Activated T-cell treated with anti-CD3 and anti-CD28 coated beads, Interleukin-2, amount 50 U/mL, for 4 hours (primary cell): ENCODE measurements around the gene G6PC1. TPM values are rescaled to one million over a fixed set of nuclear protein-coding genes. Genes with fewer than 3 reads are reported as not detected.
"Not testable (repeated sequence)": the region's sequence is repeated elsewhere in the genome, so short reads cannot be mapped to it uniquely, and the experiment has no call there.

ENCODE experiments used
- ATAC-seq, 2 donors: fragments of 200-7000 bp; cut with Tn5 transposase; one replicate each; pipeline ENCODE4 v1.10.0; 2021
- DNase-seq: peaks from one replicate; pipeline ENCODE4 v3.0.0-alpha.2; 2020
- H3K27me3 Mint-ChIP-seq: one replicate; pipeline ENCODE4 v1.8.0; 2021; ENCODE audit warnings: low read depth, mixed read lengths
- H3K36me3 Mint-ChIP-seq: one replicate; pipeline ENCODE4 v1.8.0; 2022; ENCODE audit warnings: mixed read lengths; ENCODE audit not compliant: insufficient read depth
- H3K4me1 Mint-ChIP-seq: one replicate; pipeline ENCODE4 v1.8.0; 2021; ENCODE audit warnings: low read depth, mixed read lengths
- H3K4me3 Mint-ChIP-seq: one replicate; pipeline ENCODE4 v1.8.0; 2021; ENCODE audit warnings: mild to moderate bottlenecking, moderate library complexity, mixed read lengths
- H3K9me3 Mint-ChIP-seq: one replicate; pipeline ENCODE4 v1.8.0; 2021; ENCODE audit warnings: mixed read lengths
- total RNA-seq, 3 donors: library from RNA; stranded (reverse); gene quantifications; one replicate each; pipeline ENCODE4 v1.2.1, GENCODE V29; 2021

Gene G6PC1
- total RNA-seq, 3 donors from 2014 or later, result 0.08 TPM; not detected in 2

- H3K36me3 Mint-ChIP-seq, result no peaks in the 10 kb centered on the region
- H3K4me1 Mint-ChIP-seq, result peaks cover 2% of the 10 kb centered on the region
- ATAC-seq (no peak), DNase-seq (no peak)
- no peak overlapping the region for H3K4me3 Mint-ChIP-seq
- peaks cover 19% of the 10 kb centered on the region for H3K27me3 Mint-ChIP-seq
- no peaks in the 10 kb centered on the region for H3K9me3 Mint-ChIP-seq
These were observed 18.4 kb upstream of the G6PC1 start for GRCh38 chr17:42882166-42882565.

GRCh38 chr17:42883802-42884558, 16.6 kb upstream of the G6PC1 start:
- no peak overlapping the region for H3K4me3 Mint-ChIP-seq
- peaks cover 13% of the 10 kb centered on the region for H3K27me3 Mint-ChIP-seq
- no peaks in the 10 kb centered on the region for H3K9me3 Mint-ChIP-seq
- H3K36me3 Mint-ChIP-seq, result no peaks in the 10 kb centered on the region
- H3K4me1 Mint-ChIP-seq, result peaks cover 2% of the 10 kb centered on the region
- no peak for DNase-seq
- ATAC-seq, result no peak

GRCh38 chr17:42885806-42886205, 14.8 kb upstream of the G6PC1 start:
- H3K36me3 Mint-ChIP-seq, H3K4me1 Mint-ChIP-seq, ATAC-seq, H3K4me3 Mint-ChIP-seq, H3K9me3 Mint-ChIP-seq, DNase-seq: not testable (repeated sequence)
- H3K27me3 Mint-ChIP-seq, result peaks cover 16% of the 10 kb centered on the region

- peaks cover 16% of the 10 kb centered on the region for H3K27me3 Mint-ChIP-seq
- ATAC-seq (no peak), DNase-seq (no peak)
- no peaks in the 10 kb centered on the region for H3K9me3 Mint-ChIP-seq
- H3K4me1 Mint-ChIP-seq, result peaks cover 2% of the 10 kb centered on the region
- H3K4me3 Mint-ChIP-seq, result no peak overlapping the region
- H3K36me3 Mint-ChIP-seq, result no peaks in the 10 kb centered on the region
These were observed 14.1 kb upstream of the G6PC1 start for GRCh38 chr17:42886283-42887176.

GRCh38 chr17:42889809-42890208, 10.8 kb upstream of the G6PC1 start:
- Mint-ChIP-seq H3K4me3 (no peak overlapping the region), H3K9me3 (no peaks in the 10 kb centered on the region), H3K27me3 (peaks cover 23% of the 10 kb centered on the region), H3K36me3 (no peaks in the 10 kb centered on the region), H3K4me1 (peaks cover 2% of the 10 kb centered on the region)
- no peak for DNase-seq
- no peak for ATAC-seq

GRCh38 chr17:42891539-42892152, 9.0 kb upstream of the G6PC1 start:
- ATAC-seq, result no peak
- H3K4me1 Mint-ChIP-seq, result no peaks in the 10 kb centered on the region

GRCh38 chr17:42893359-42893758, 7.2 kb upstream of the G6PC1 start:
- Mint-ChIP-seq H3K4me3 (no peak overlapping the region), H3K36me3 (no peaks in the 10 kb centered on the region), H3K4me1 (no peaks in the 10 kb centered on the region), H3K27me3 (peaks cover 17% of the 10 kb centered on the region), H3K9me3 (no peaks in the 10 kb centered on the region)
- ATAC-seq, result no peak
- no peak for DNase-seq

More at GRCh38 chr17:42891539-42892152, 9.0 kb upstream of the G6PC1 start:
- Mint-ChIP-seq H3K4me3 (no peak overlapping the region), H3K36me3 (no peaks in the 10 kb centered on the region), H3K27me3 (peaks cover 18% of the 10 kb centered on the region), H3K9me3 (no peaks in the 10 kb centered on the region)
- no peak for DNase-seq

GRCh38 chr17:42894283-42895184, 6.1 kb upstream of the G6PC1 start:
- H3K9me3 Mint-ChIP-seq, result no peaks in the 10 kb centered on the region
- DNase-seq (no peak), ATAC-seq (no peak)
- no peak overlapping the region for H3K4me3 Mint-ChIP-seq
- no peaks in the 10 kb centered on the region for H3K36me3 Mint-ChIP-seq
- H3K4me1 Mint-ChIP-seq, result no peaks in the 10 kb centered on the region
- H3K27me3 Mint-ChIP-seq, result peaks cover 17% of the 10 kb centered on the region

- ATAC-seq, result no peak
- Mint-ChIP-seq H3K4me3 (no peak overlapping the region), H3K9me3 (no peaks in the 10 kb centered on the region), H3K36me3 (no peaks in the 10 kb centered on the region), H3K27me3 (peaks cover 14% of the 10 kb centered on the region), H3K4me1 (no peaks in the 10 kb centered on the region)
- DNase-seq, result no peak
These were observed 5.4 kb upstream of the G6PC1 start for GRCh38 chr17:42895185-42895555.

GRCh38 chr17:42898147-42898811, 2.3 kb upstream of the G6PC1 start:
- ATAC-seq (no peak), DNase-seq (no peak)
- Mint-ChIP-seq H3K4me3 (no peak overlapping the region), H3K4me1 (no peaks in the 10 kb centered on the region), H3K9me3 (no peaks in the 10 kb centered on the region), H3K36me3 (no peaks in the 10 kb centered on the region), H3K27me3 (peaks cover 22% of the 10 kb centered on the region)

- not testable (repeated sequence) for H3K4me1 Mint-ChIP-seq, ATAC-seq, H3K9me3 Mint-ChIP-seq, H3K36me3 Mint-ChIP-seq, DNase-seq, H3K4me3 Mint-ChIP-seq
- H3K27me3 Mint-ChIP-seq, result peaks cover 18% of the 10 kb centered on the region
These were observed 618 bp upstream of the G6PC1 start for GRCh38 chr17:42899981-42900380.

- Mint-ChIP-seq H3K36me3 (no peaks in the 10 kb centered on the region), H3K27me3 (peaks cover 19% of the 10 kb centered on the region), H3K4me1 (no peaks in the 10 kb centered on the region), H3K4me3 (no peak overlapping the region), H3K9me3 (no peaks in the 10 kb centered on the region)
- DNase-seq (no peak), ATAC-seq (no peak)
These were observed 1.1 kb downstream of the G6PC1 start for GRCh38 chr17:42901535-42902229.

- no peaks in the 10 kb centered on the region for H3K36me3 Mint-ChIP-seq
These were observed 3.5 kb downstream of the G6PC1 start for GRCh38 chr17:42904110-42904469.

More at GRCh38 chr17:42904110-42904469, 3.5 kb downstream of the G6PC1 start:
- Mint-ChIP-seq H3K4me3 (no peak overlapping the region), H3K4me1 (no peaks in the 10 kb centered on the region), H3K27me3 (peaks cover 19% of the 10 kb centered on the region), H3K9me3 (no peaks in the 10 kb centered on the region)
- DNase-seq (no peak), ATAC-seq (no peak)
